Fibroblast of skin of right quadriceps (primary cell): ENCODE data around the gene SAG.

ENCODE experiments used
- DNase-seq: peaks from one replicate; pipeline ENCODE4 v3.0.0-alpha.2; 2013

Gene SAG

DNA sequence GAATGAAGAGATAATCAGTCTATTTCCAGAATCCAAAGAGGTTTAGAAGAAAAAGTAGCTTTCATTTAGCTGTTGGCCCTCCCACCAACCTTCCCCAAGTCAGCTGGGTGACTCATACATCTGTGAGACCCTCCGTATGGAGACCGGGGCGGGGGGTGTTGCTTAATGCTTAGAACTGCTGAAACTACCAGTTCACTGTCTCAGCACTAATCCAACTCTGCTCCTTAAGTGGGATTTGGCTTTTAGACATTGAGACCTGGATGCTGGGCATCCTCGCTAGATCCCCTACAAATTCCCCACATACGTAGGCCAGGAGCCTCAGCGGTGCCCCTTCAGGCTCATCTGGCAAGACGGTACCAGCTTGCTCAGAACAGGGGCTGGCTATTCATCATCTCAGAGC is at the start of gene SAG:
Gene SAG, plus strand, starts transcription at position 252 of the 400 bp plus-strand sequence. CDS start 1,374 bp downstream, outside the sequence.
- no peak for DNase-seq

GRCh38 chr2:233258211-233258610 is 49.4 kb upstream of the SAG start:
- DNase-seq, result no peak

DNA sequence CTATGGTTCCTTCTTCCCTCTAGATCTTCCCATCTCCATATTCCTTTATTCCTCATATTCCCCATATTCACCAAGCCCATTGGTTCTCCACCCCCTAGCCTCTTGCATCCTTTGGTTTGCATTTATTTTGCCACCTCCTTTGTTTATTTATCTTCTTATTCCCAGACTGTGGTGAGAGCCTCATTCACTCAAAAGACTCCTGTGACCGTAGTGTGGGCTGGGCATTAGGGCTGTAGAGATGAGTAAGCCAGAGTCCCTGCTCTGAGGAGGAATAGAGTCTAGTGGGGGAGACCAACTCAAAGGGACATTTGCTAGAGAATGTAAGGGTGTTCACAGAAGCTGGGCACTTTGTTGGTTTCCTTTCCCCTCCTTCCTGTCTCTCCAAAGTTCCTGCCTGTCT is 47.9 kb upstream of the SAG start:
- DNase-seq, result no peak

- no peak for DNase-seq
Observed at GRCh38 chr2:233260661-233261060, 47.0 kb upstream of the SAG start.

GRCh38 chr2:233261819-233262555 is 45.6 kb upstream of the SAG start:
- no peak for DNase-seq

DNA sequence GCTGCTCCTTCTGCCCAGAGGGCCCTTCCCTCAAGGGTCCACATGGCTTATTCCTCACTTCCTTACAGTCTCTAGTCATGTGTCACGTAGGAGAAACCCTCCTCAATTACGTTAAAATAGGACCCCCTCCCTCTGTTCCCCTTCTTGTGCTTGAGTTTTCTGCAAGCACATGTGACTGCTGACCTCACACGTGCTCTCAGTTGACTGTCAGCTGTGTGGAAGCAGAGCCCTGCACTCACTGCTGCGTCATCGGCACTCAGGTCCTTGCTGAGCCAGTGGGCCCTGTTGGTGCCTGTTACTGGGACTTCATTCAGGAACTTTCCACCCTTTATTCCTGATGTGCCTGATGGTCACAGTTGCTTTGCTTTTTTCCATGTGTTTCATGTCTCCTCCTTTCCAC is 45.1 kb upstream of the SAG start:
- DNase-seq, result no peak

GRCh38 chr2:233263045-233263570 is 44.5 kb upstream of the SAG start:
- DNase-seq, result no peak

GRCh38 chr2:233264667-233265066 is 42.9 kb upstream of the SAG start:
- DNase-seq, result no peak

- no peak for DNase-seq
Observed at GRCh38 chr2:233265899-233266431, 41.7 kb upstream of the SAG start.

DNA sequence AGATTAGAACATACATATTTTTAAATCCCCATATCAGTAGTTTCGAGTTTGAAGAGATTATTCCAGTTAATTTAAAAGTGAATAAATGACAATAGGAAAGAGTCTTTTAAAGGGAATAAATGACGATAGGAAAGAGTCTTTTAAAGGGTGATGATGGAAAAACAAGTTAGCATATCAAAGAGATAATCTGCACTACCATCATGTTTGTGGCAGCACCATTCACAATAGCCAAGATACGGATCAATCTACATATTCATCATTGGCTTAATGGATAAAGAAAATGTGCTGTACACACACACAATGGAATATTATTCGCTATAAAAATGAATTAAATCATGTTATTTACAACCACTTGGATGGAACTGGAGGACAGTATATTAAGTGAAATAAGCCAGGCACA is 41.1 kb upstream of the SAG start:
- no peak for DNase-seq

- DNase-seq, result no peak
Observed at GRCh38 chr2:233267516-233268245, 39.9 kb upstream of the SAG start.

- DNase-seq, result no peak
Observed at GRCh38 chr2:233270366-233270765, 37.2 kb upstream of the SAG start.

DNA sequence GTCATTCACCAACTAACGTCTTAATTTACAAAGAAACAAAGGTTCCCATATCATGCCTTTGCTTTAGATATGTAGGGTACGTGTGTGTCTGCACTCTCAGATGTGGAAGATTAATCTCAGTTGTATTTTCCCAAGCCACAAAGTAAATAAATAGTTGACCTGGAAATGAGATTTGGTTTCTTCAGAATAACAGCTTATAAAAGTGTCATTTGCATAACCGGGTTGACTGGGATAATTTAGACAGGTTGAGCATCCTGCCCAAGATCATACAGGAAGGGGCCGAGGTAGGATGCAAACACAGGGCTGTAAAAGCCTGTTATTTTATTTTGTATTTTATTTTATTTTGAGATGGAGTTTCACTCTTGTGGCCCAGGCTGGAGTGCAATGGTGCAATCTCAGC is 36.7 kb upstream of the SAG start:
- DNase-seq, result no peak

DNA sequence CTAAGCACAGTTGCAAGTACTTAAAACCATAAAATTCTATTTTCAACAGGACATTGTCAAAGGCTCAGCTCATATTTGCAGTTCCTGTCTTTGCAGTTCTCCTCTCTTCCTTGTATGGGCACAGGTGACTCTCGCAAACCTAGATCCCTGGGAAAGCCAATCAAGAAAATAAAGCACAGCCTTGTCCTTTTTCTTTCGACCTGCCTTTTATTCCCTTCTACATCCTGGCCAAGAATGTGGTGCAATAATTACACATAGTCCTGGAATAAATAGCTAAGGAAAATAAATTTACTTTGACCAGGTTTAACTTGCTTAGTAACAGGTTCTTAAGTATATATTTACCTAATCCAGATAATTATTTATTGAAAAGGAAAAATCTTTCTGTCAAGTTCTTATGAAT is 35.9 kb upstream of the SAG start:
- no peak for DNase-seq

DNA sequence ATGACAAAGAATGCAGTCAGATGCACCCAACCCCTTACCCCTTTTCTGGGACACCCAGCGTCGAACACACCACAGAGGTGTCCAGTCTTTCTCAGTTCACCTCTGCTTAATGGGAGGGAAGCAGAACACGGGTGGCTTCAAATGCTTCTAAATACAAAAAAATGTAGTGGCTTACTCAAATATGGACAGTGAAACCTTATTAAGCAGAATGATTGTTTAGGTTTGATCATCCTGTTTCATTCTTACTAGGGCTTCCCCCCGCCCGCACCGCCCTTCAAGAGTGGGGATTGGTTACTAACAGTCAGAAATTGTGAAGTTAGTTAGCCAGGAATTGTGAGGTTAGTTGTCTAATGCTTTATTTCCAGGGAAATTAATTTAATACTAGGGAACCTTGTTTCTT is 34.5 kb upstream of the SAG start:
- no peak for DNase-seq

DNA sequence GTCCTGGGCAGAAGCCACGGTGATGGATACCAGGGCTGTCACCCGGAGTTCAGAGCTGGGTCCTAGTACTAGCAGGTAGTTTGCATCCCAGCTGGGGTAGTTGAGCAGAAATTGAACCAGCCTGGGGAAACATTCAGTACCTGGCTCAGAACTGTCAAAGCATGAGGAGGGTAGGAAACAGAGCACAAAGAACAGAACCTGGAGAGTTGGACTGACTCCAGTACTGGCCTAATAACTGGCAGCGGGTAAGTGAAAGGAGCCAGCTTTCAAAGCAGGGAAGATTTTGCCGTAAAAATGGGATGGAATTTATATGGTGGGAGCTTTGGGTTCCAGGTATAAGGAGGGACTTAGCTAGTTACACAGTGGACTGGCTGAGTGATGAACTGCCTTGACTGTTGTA is 32.4 kb upstream of the SAG start:
- no peak for DNase-seq

- DNase-seq, result no peak
Observed at GRCh38 chr2:233278921-233279320, 28.7 kb upstream of the SAG start.

DNA sequence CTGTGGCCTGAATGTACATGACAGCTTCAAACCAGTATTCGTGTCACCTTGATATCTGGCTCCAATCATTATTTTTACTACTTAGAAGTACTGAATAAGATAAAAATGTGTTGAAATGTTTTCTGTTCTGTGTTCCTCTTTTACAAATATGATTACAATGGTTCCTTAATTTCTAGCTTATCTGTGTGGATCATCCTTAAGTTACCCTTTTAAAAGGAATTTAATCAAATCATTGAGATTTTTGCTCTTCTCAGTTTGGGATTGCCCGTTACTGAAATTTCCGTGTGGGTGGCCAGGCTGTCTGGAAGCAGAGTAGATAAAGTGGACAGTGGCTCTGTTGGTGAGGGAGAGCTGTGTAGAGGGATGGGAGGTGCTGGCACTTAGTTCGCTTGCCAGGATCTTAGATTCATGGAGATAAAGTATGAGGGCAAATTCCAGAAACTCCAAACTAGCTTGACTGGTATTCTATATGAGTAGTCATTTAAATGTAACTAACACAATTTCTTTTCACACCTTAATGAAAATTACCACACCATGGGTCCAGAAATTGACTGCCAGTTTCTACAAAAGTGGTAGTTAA is 27.4 kb upstream of the SAG start:
- DNase-seq, result no peak

DNA sequence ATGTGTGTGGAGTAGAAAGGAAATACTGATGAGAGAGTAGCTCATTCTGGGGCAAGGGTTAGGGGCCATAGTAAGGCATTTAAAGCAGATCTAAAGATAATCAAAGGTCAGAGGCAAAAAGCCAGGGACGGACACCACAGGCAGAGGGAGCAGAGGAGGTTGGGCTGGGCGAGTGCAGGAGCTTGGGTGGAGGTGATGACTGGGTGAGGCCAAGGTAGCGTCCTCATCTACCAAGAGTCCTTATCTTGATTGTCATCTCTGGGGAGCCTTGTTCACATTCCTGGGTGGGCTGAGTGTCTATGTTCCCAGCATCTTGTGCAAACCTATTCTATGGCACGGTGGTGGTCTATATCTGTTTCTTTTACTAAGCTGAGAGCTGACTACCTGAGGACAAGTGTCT is 26.1 kb upstream of the SAG start:
- no peak for DNase-seq

GRCh38 chr2:233281992-233282603 is 25.5 kb upstream of the SAG start:
- DNase-seq, result no peak

- peak; percentile 13 for DNase-seq
Observed at GRCh38 chr2:233285921-233286320, 21.7 kb upstream of the SAG start.

GRCh38 chr2:233287871-233288270 is 19.7 kb upstream of the SAG start:
- no peak for DNase-seq

GRCh38 chr2:233288663-233289062 is 19.0 kb upstream of the SAG start:
- DNase-seq, result no peak
